ENCODE results near the gene NIT1. TPM values are rescaled to one million over a fixed set of nuclear protein-coding genes. Genes with fewer than 3 reads are reported as not detected.
A peak's percentile ranks its signal among the peaks of the same experiment; 100 is the strongest.

The NIT1 gene
- total and polyA plus RNA-seq, 2 of the 13 experiments (the other 11 are each of a cell fraction or from before 2014, with no cell fraction given) = 22.7 to 31.0 TPM

DNA sequence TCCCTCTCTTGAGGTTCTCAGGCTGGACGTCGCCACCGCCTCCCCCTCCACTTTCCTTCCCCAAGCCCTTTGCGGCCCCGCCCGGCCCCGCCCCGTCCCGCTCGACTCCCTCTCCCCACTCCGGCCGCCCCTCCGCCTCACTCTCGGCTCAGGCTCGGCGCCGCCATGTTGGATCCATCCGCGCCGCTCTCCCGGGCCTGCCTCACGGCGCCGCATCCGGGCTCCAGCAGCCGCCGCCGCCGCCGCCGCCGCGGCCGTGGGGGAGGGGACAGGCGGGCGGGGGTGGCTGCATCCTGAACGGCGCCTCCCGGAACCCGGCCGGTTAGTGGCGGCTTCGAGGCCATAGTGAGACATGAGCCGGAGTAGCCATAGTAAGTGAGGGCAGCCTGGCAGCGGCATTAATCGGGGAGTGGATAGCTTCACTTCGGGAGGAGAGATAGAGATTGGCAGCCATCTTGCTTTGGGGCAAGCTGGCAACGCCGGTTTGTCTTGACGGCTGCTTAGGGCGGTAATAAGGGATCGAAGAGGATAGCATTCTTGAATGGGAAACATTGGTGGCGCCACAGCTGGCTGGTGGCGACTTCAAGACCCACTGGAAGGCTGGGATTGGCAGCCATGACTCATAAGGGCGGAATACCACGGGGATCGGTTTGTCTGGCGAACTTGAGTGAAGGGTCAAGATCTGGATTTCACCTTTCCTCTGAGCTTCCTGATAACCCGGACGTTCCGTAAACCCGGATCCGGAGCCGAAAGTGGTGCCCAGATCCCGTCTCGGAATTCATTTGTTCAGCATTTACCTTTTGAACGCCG, 14.7 kb downstream of the NIT1 start, which contains the start of gene DEDD (continued):
- TF ChIP-seq, protein P1, sequence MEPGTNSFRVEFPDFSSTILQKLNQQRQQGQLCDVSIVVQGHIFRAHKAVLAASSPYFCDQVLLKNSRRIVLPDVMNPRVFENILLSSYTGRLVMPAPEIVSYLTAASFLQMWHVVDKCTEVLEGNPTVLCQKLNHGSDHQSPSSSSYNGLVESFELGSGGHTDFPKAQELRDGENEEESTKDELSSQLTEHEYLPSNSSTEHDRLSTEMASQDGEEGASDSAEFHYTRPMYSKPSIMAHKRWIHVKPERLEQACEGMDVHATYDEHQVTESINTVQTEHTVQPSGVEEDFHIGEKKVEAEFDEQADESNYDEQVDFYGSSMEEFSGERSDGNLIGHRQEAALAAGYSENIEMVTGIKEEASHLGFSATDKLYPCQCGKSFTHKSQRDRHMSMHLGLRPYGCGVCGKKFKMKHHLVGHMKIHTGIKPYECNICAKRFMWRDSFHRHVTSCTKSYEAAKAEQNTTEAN (CRISPR knock-in tag; conservative IDR thresholded peaks at IDR 0.05) = 0 out of 2 replicates have a peak, but pooled peaks have one; percentile 23
- TF ChIP-seq TBX3 (IDR thresholded peaks at IDR 0.05; ENCODE audit: borderline replicate concordance) = no peak
- TF ChIP-seq, protein P2, sequence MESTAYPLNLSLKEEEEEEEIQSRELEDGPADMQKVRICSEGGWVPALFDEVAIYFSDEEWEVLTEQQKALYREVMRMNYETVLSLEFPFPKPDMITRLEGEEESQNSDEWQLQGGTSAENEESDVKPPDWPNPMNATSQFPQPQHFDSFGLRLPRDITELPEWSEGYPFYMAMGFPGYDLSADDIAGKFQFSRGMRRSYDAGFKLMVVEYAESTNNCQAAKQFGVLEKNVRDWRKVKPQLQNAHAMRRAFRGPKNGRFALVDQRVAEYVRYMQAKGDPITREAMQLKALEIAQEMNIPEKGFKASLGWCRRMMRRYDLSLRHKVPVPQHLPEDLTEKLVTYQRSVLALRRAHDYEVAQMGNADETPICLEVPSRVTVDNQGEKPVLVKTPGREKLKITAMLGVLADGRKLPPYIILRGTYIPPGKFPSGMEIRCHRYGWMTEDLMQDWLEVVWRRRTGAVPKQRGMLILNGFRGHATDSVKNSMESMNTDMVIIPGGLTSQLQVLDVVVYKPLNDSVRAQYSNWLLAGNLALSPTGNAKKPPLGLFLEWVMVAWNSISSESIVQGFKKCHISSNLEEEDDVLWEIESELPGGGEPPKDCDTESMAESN (CRISPR knock-in tag; conservative IDR thresholded peaks at IDR 0.05) = peak; percentile 59; the same call in 1 of the 2 replicates
- TF ChIP-seq, protein P3, sequence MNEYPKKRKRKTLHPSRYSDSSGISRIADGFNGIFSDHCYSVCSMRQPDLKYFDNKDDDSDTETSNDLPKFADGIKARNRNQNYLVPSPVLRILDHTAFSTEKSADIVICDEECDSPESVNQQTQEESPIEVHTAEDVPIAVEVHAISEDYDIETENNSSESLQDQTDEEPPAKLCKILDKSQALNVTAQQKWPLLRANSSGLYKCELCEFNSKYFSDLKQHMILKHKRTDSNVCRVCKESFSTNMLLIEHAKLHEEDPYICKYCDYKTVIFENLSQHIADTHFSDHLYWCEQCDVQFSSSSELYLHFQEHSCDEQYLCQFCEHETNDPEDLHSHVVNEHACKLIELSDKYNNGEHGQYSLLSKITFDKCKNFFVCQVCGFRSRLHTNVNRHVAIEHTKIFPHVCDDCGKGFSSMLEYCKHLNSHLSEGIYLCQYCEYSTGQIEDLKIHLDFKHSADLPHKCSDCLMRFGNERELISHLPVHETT (CRISPR knock-in tag; conservative IDR thresholded peaks at IDR 0.05) = peak; percentile 98
- TF ChIP-seq, protein P4, sequence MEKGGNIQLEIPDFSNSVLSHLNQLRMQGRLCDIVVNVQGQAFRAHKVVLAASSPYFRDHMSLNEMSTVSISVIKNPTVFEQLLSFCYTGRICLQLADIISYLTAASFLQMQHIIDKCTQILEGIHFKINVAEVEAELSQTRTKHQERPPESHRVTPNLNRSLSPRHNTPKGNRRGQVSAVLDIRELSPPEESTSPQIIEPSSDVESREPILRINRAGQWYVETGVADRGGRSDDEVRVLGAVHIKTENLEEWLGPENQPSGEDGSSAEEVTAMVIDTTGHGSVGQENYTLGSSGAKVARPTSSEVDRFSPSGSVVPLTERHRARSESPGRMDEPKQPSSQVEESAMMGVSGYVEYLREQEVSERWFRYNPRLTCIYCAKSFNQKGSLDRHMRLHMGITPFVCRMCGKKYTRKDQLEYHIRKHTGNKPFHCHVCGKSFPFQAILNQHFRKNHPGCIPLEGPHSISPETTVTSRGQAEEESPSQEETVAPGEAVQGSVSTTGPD (CRISPR knock-in tag; IDR thresholded peaks at IDR 0.05) = peak; percentile 52; the same call in 1 of the 2 replicates
- TF ChIP-seq, protein P5, sequence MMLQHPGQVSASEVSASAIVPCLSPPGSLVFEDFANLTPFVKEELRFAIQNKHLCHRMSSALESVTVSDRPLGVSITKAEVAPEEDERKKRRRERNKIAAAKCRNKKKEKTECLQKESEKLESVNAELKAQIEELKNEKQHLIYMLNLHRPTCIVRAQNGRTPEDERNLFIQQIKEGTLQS (CRISPR knock-in tag; IDR thresholded peaks at IDR 0.05) = peak; percentile 37; the same call in 1 of the 2 replicates
- TF ChIP-seq, protein P6, sequence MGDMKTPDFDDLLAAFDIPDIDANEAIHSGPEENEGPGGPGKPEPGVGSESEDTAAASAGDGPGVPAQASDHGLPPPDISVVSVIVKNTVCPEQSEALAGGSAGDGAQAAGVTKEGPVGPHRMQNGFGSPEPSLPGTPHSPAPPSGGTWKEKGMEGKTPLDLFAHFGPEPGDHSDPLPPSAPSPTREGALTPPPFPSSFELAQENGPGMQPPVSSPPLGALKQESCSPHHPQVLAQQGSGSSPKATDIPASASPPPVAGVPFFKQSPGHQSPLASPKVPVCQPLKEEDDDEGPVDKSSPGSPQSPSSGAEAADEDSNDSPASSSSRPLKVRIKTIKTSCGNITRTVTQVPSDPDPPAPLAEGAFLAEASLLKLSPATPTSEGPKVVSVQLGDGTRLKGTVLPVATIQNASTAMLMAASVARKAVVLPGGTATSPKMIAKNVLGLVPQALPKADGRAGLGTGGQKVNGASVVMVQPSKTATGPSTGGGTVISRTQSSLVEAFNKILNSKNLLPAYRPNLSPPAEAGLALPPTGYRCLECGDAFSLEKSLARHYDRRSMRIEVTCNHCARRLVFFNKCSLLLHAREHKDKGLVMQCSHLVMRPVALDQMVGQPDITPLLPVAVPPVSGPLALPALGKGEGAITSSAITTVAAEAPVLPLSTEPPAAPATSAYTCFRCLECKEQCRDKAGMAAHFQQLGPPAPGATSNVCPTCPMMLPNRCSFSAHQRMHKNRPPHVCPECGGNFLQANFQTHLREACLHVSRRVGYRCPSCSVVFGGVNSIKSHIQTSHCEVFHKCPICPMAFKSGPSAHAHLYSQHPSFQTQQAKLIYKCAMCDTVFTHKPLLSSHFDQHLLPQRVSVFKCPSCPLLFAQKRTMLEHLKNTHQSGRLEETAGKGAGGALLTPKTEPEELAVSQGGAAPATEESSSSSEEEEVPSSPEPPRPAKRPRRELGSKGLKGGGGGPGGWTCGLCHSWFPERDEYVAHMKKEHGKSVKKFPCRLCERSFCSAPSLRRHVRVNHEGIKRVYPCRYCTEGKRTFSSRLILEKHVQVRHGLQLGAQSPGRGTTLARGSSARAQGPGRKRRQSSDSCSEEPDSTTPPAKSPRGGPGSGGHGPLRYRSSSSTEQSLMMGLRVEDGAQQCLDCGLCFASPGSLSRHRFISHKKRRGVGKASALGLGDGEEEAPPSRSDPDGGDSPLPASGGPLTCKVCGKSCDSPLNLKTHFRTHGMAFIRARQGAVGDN (CRISPR knock-in tag; IDR thresholded peaks at IDR 0.05) = peak; percentile 78
- TF ChIP-seq, protein P7, sequence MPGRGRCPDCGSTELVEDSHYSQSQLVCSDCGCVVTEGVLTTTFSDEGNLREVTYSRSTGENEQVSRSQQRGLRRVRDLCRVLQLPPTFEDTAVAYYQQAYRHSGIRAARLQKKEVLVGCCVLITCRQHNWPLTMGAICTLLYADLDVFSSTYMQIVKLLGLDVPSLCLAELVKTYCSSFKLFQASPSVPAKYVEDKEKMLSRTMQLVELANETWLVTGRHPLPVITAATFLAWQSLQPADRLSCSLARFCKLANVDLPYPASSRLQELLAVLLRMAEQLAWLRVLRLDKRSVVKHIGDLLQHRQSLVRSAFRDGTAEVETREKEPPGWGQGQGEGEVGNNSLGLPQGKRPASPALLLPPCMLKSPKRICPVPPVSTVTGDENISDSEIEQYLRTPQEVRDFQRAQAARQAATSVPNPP (CRISPR knock-in tag; IDR thresholded peaks at IDR 0.05) = peak; percentile 35; the same call in 1 of the 2 replicates
- 0 out of 2 replicates have a peak, but pooled peaks have one; percentile 13 for TF ChIP-seq ONECUT2 (CRISPR knock-in tag; IDR thresholded peaks at IDR 0.05)
- 0 out of 2 replicates have a peak, but pooled peaks have one; percentile 46 for TF ChIP-seq IRX3 (CRISPR knock-in tag; IDR thresholded peaks at IDR 0.05; ENCODE audit: borderline replicate concordance, low read depth)
- TF ChIP-seq, protein P8, sequence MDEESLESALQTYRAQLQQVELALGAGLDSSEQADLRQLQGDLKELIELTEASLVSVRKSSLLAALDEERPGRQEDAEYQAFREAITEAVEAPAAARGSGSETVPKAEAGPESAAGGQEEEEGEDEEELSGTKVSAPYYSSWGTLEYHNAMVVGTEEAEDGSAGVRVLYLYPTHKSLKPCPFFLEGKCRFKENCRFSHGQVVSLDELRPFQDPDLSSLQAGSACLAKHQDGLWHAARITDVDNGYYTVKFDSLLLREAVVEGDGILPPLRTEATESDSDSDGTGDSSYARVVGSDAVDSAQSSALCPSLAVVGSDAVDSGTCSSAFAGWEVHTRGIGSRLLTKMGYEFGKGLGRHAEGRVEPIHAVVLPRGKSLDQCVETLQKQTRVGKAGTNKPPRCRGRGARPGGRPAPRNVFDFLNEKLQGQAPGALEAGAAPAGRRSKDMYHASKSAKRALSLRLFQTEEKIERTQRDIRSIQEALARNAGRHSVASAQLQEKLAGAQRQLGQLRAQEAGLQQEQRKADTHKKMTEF (CRISPR knock-in tag; IDR thresholded peaks at IDR 0.05) = no peak
- peak; percentile 55 for TF ChIP-seq RBM39 (IDR thresholded peaks at IDR 0.05; ENCODE audit: low read depth, low read length, poor library complexity, severe bottlenecking)
